OCI-LY3 (cell line): Measurements from ENCODE around the gene CDH1.

Experiments used
- H2AFZ ChIP-seq: fragments of 200-600, 300-600 bp; shearing (Covaris generic); 2 replicates; pipeline ENCODE4 v1.6.0; 2014; ENCODE audit warnings: antibody characterized with exemption, low read depth, low read length
- H3K27ac ChIP-seq: fragments of 200-600, 300-600 bp; sonication (generic); 2 replicates; pipeline ENCODE4 v1.5.1; 2014; ENCODE audit warnings: mild to moderate bottlenecking, low read length, moderate library complexity, mixed read lengths
- H3K27me3 ChIP-seq: fragments of 200-600, 300-600 bp; sonication (generic); 2 replicates; pipeline ENCODE4 v1.6.1; 2014; ENCODE audit warnings: low read depth, low read length, mixed read lengths
- H3K36me3 ChIP-seq: fragments of 200-600, 300-600 bp; sonication (generic); replicated peaks from 2 replicates; pipeline ENCODE3; 2014; ENCODE audit warnings: low read depth, low read length, mixed read lengths
- H3K4me1 ChIP-seq: fragments of 300-600, 200-600 bp; sonication (generic); 2 replicates; pipeline ENCODE4 v1.6.1; 2014; ENCODE audit warnings: low read length, mixed read lengths
- H3K4me2 ChIP-seq: fragments of 200-600, 300-600 bp; sonication (generic); 2 replicates; pipeline ENCODE4 v1.6.1; 2014; ENCODE audit warnings: low read length, mixed read lengths
- H3K4me3 ChIP-seq: fragments of 300-600, 200-600 bp; sonication (generic); 2 replicates; pipeline ENCODE4 v1.5.1; 2014; ENCODE audit warnings: antibody characterized with exemption, mild to moderate bottlenecking, low read length, moderate library complexity
- H3K79me2 ChIP-seq: fragments of 300-600, 200-600 bp; shearing (Covaris generic); 2 replicates; pipeline ENCODE4 v1.6.1; 2014; ENCODE audit warnings: mild to moderate bottlenecking, low read length, mixed read lengths
- H3K9ac ChIP-seq: fragments of 300-600, 200-600 bp; shearing (Covaris generic); 2 replicates; pipeline ENCODE4 v1.6.0; 2014; ENCODE audit warnings: mild to moderate bottlenecking, low read length, moderate library complexity
- H3K9me3 ChIP-seq: fragments of 200-600, 300-600 bp; shearing (Covaris generic); 2 replicates; pipeline ENCODE4 v1.6.1; 2014; ENCODE audit warnings: low read length, mixed read lengths; ENCODE audit not compliant: insufficient read depth
- H4K20me1 ChIP-seq: fragments of 200-600, 300-600 bp; sonication (generic); 2 replicates; pipeline ENCODE4 v1.6.1; 2016; ENCODE audit warnings: low read length, mixed read lengths; ENCODE audit not compliant: insufficient read depth
- CTCF ChIP-seq: fragments of 200-600, 300-600 bp; sonication (generic); IDR thresholded peaks from 2 replicates; pipeline ENCODE4 v1.5.1; 2014; ENCODE audit warnings: antibody characterized with exemption, low read length, low read depth
- EZH2phosphoT487 ChIP-seq: fragments of 200-600 bp; shearing (Covaris generic); IDR thresholded peaks from 2 replicates; pipeline ENCODE4 v1.6.1; 2018; ENCODE audit warnings: antibody characterized with exemption, mixed run types, low read depth

The CDH1 gene

DNA sequence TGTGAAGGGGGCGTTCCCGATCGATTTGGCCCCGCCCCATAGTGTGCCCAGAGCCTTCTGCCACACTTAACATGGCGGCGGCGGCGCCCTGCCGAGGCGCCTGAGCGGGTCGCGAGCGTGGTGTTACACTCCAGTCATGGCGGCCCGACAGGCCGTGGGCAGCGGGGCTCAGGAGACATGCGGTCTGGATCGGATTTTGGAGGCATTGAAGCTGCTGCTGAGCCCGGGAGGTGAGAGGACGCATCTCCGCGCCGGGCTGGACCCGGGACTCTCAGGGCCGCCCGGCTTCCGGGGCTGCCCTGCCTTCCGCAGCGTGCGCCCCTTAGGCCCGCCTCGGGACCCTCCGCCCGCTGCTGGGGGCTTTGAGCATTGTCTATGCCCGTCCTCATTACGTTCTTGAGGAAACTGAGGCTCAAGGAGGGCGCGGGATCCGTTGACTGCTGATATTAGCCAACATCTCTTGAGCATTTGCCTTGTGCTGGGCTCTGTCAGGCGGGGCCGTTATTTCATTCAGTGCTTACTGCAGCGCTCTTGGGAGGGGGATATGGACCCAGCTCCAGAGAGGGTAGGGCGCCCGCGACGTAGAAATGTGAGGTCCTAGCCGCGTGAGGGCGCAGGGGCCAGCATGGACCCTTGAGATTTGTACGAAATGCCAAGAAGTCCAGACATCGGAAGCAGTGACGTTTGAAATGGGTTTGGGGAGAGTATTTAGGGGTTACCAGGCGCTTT lies 106.6 kb downstream of the CDH1 start, which contains the start of gene TANGO6:
Gene TANGO6 (plus strand): TSS at position 50 of the 729 bp plus-strand sequence. CDS start 87 bp downstream, at position 137.
- H2AFZ ChIP-seq = peak within 1 kb of the TSS; percentile 98
- H3K27me3 ChIP-seq = no peaks in the 10 kb centered on the region
- H3K4me3 ChIP-seq = peak within 1 kb of the TSS; percentile 100
- no peaks in the 10 kb centered on the region for H4K20me1 ChIP-seq
- peaks cover under 1% of the 10 kb centered on the region for H3K36me3 ChIP-seq
- peak within 1 kb of the TSS; percentile 99 for H3K9ac ChIP-seq
- H3K79me2 ChIP-seq = peaks cover 36% of the 10 kb centered on the region
- H3K27ac ChIP-seq = peak within 1 kb of the TSS; percentile 86
- H3K9me3 ChIP-seq = no peaks in the 10 kb centered on the region
- H3K4me1 ChIP-seq = peaks cover 19% of the 10 kb centered on the region
- H3K4me2 ChIP-seq = peak within 1 kb of the TSS; percentile 93
- TF ChIP-seq CTCF (peak; percentile 59), EZH2phosphoT487 (no peak)

GRCh38 chr16:68844211-68844564 lies 107.1 kb downstream of the CDH1 start:
- H3K4me1 ChIP-seq = peaks cover 19% of the 10 kb centered on the region
- peak overlapping the region; percentile 86 for H3K27ac ChIP-seq
- peaks cover 3% of the 10 kb centered on the region for H3K36me3 ChIP-seq
- H3K79me2 ChIP-seq = peaks cover 42% of the 10 kb centered on the region
- H3K9me3 ChIP-seq = no peaks in the 10 kb centered on the region
- H3K9ac ChIP-seq = peak overlapping the region; percentile 99
- no peaks in the 10 kb centered on the region for H3K27me3 ChIP-seq
- no peak for TF ChIP-seq EZH2phosphoT487
- no peak for TF ChIP-seq CTCF
- H3K4me2 ChIP-seq = peak overlapping the region; percentile 93
- peak overlapping the region; percentile 100 for H3K4me3 ChIP-seq
- H2AFZ ChIP-seq = peak overlapping the region; percentile 98
- H4K20me1 ChIP-seq = no peaks in the 10 kb centered on the region

- Histone ChIP-seq H3K4me2 (no peak overlapping the region), H3K36me3 (peaks cover 11% of the 10 kb centered on the region), H3K4me3 (no peak overlapping the region), H3K4me1 (peaks cover 15% of the 10 kb centered on the region), H4K20me1 (no peaks in the 10 kb centered on the region), H3K79me2 (peaks cover 81% of the 10 kb centered on the region), H3K27ac (no peak overlapping the region), H2AFZ (no peak overlapping the region), H3K27me3 (no peaks in the 10 kb centered on the region), H3K9ac (no peak overlapping the region), H3K9me3 (no peaks in the 10 kb centered on the region)
- TF ChIP-seq CTCF = no peak
- no peak for TF ChIP-seq EZH2phosphoT487
These were observed 111.7 kb downstream of the CDH1 start for GRCh38 chr16:68848786-68849185.

DNA sequence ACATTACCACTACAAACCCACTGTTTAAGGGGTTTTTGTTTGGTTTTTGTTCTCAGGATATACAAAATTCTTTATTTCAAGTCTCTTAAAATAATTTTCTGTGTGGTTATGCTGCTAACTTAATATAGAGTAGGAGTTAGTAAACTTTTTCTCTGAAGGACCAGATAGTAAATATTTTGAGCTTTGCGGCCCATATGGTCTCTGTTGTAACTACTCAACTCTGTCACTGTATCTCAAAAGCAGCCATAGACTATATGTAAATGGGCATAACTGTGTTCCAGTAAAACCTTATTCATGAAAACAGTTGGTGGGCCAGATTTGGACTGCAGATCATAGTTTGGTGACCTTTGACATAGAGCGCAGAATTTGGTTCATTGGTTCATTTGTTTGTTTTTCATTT lies 113.4 kb downstream of the CDH1 start:
- Histone ChIP-seq H4K20me1 (no peaks in the 10 kb centered on the region), H3K9me3 (no peaks in the 10 kb centered on the region), H3K27me3 (no peaks in the 10 kb centered on the region), H3K4me1 (peaks cover 10% of the 10 kb centered on the region), H3K27ac (no peak overlapping the region), H3K4me3 (no peak overlapping the region), H2AFZ (no peak overlapping the region), H3K9ac (no peak overlapping the region), H3K36me3 (peaks cover 11% of the 10 kb centered on the region), H3K79me2 (peaks cover 81% of the 10 kb centered on the region), H3K4me2 (no peak overlapping the region)
- TF ChIP-seq EZH2phosphoT487 (no peak), CTCF (no peak)
